H9 (cell line): Measurements from ENCODE around the gene ISM2. TPM values are rescaled to one million over a fixed set of nuclear protein-coding genes. Genes with fewer than 3 reads are reported as not detected.

Source experiments
- DNase-seq: peaks from one replicate; pipeline ENCODE4 v3.0.0-alpha.2; 2017
- H2AFZ ChIP-seq: one replicate; pipeline ENCODE4 v1.6.1; 2013; ENCODE audit warnings: mild to moderate bottlenecking, low read length, control low read depth, moderate library complexity
- H2AK5ac ChIP-seq: 2 replicates; pipeline ENCODE4 v1.6.1; 2013; ENCODE audit warnings: low read length, control low read depth, mixed read lengths; ENCODE audit not compliant: insufficient read length
- H2BK120ac ChIP-seq: one replicate; pipeline ENCODE4 v1.6.1; 2013; ENCODE audit warnings: low read depth, mild to moderate bottlenecking, low read length, control low read depth, inconsistent platforms; ENCODE audit not compliant: poor library complexity, severe bottlenecking
- H2BK12ac ChIP-seq: 2 replicates; pipeline ENCODE4 v1.6.1; 2013; ENCODE audit warnings: low read length, control low read depth, mixed read lengths, low read depth; ENCODE audit not compliant: insufficient read length
- H2BK15ac ChIP-seq: 2 replicates; pipeline ENCODE4 v1.6.1; 2013; ENCODE audit warnings: low read depth, low read length, control low read depth
- H2BK20ac ChIP-seq: one replicate; pipeline ENCODE4 v1.6.1; 2013; ENCODE audit warnings: low read depth, mild to moderate bottlenecking, low read length, control low read depth, inconsistent platforms; ENCODE audit not compliant: poor library complexity, severe bottlenecking
- H2BK5ac ChIP-seq: 2 replicates; pipeline ENCODE4 v1.6.1; 2013; ENCODE audit warnings: low read length, control low read depth, mixed read lengths; ENCODE audit not compliant: insufficient read length
- H3K14ac ChIP-seq: 2 replicates; pipeline ENCODE4 v1.6.1; 2013; ENCODE audit warnings: low read length, control low read depth; ENCODE audit not compliant: insufficient read depth
- H3K18ac ChIP-seq: 2 replicates; pipeline ENCODE4 v1.6.1; 2013; ENCODE audit warnings: low read depth, mild to moderate bottlenecking, mixed read lengths, low read length, control low read depth; ENCODE audit not compliant: insufficient read length
- H3K23ac ChIP-seq: 2 replicates; pipeline ENCODE4 v1.6.1; 2013; ENCODE audit warnings: low read length, control low read depth, mixed read lengths, low read depth; ENCODE audit not compliant: insufficient read length
- H3K23me2 ChIP-seq: 2 replicates; pipeline ENCODE4 v1.6.1; 2013; ENCODE audit warnings: low read depth, mild to moderate bottlenecking, mixed read lengths, low read length, control low read depth; ENCODE audit not compliant: insufficient read length, poor library complexity, severe bottlenecking
- H3K27ac ChIP-seq: 2 replicates; pipeline ENCODE4 v1.5.1; 2013; ENCODE audit warnings: low read length, control low read depth, mixed read lengths, low read depth; ENCODE audit not compliant: insufficient read length
- H3K27me3 ChIP-seq: 2 replicates; pipeline ENCODE4 v1.6.1; 2013; ENCODE audit warnings: low read length, control low read depth, inconsistent platforms; ENCODE audit not compliant: insufficient read depth
- H3K4ac ChIP-seq: 2 replicates; pipeline ENCODE4 v1.6.1; 2013; ENCODE audit warnings: low read depth, mild to moderate bottlenecking, control low read depth, inconsistent platforms, low read length, moderate library complexity
- H3K4me1 ChIP-seq: 2 replicates; pipeline ENCODE4 v1.6.1; 2013; ENCODE audit warnings: low read length, control low read depth, inconsistent platforms; ENCODE audit not compliant: insufficient read depth
- H3K4me2 ChIP-seq: 2 replicates; pipeline ENCODE4 v1.6.1; 2013; ENCODE audit warnings: low read length, control low read depth, mixed read lengths; ENCODE audit not compliant: insufficient read length, insufficient read depth
- H3K56ac ChIP-seq: 2 replicates; pipeline ENCODE4 v1.6.1; 2013; ENCODE audit warnings: low read depth, mild to moderate bottlenecking, mixed read lengths, low read length, control low read depth; ENCODE audit not compliant: insufficient read length
- H3K79me1 ChIP-seq: 2 replicates; pipeline ENCODE4 v1.6.1; 2013; ENCODE audit warnings: low read depth, mild to moderate bottlenecking, moderate library complexity, low read length, control low read depth, inconsistent platforms; ENCODE audit not compliant: insufficient read depth, poor library complexity, severe bottlenecking
- H3K79me2 ChIP-seq: 2 replicates; pipeline ENCODE4 v1.6.1; 2013; ENCODE audit warnings: low read length, control low read depth, inconsistent platforms; ENCODE audit not compliant: insufficient read depth
- H3K9ac ChIP-seq: 2 replicates; pipeline ENCODE4 v1.6.1; 2013; ENCODE audit warnings: low read length, control low read depth, mixed read lengths; ENCODE audit not compliant: insufficient read length; ENCODE audit errors: extremely low read depth
- H3K9me3 ChIP-seq: one replicate; pipeline ENCODE4 v1.6.1; 2013; ENCODE audit warnings: low read depth, low read length, inconsistent platforms; ENCODE audit not compliant: control insufficient read depth
- H3T11ph ChIP-seq: one replicate; pipeline ENCODE4 v1.6.1; 2013; ENCODE audit warnings: mild to moderate bottlenecking, low read length, control low read depth, inconsistent platforms
- H4K20me1 ChIP-seq: one replicate; pipeline ENCODE4 v1.6.1; 2013; ENCODE audit not compliant: control insufficient read depth, insufficient read length, insufficient read depth
- H4K5ac ChIP-seq: 2 replicates; pipeline ENCODE4 v1.6.1; 2013; ENCODE audit warnings: low read depth, mild to moderate bottlenecking, mixed read lengths, low read length, control low read depth; ENCODE audit not compliant: insufficient read length
- H4K8ac ChIP-seq: replicated peaks from 2 replicates; pipeline ENCODE4 v1.6.1; 2013; ENCODE audit warnings: low read length, control low read depth, mixed read lengths, low read depth; ENCODE audit not compliant: insufficient read length
- H4K91ac ChIP-seq: 2 replicates; pipeline ENCODE4 v1.6.1; 2013; ENCODE audit warnings: low read depth, mild to moderate bottlenecking, moderate library complexity, mixed read lengths, low read length, control low read depth; ENCODE audit not compliant: insufficient read length
- H3K27ac Mint-ChIP-seq, 3 experiments: 2 replicates in 2 of 3; 3 replicates in 1 of 3; pipeline ENCODE4 v1.8.0; 2020 to 2021; ENCODE audit warnings: mixed read lengths in 3 of 3, mild to moderate bottlenecking in 1 of 3, moderate library complexity in 1 of 3
- H3K27me3 Mint-ChIP-seq: 2 replicates; pipeline ENCODE4 v1.8.0; 2021; ENCODE audit warnings: low read depth, mild to moderate bottlenecking, moderate library complexity, mixed read lengths
- H3K36me3 Mint-ChIP-seq, 3 experiments: 2 replicates in 2 of 3; 3 replicates in 1 of 3; pipeline ENCODE4 v1.8.0; 2020 to 2021; ENCODE audit warnings: low read depth in 3 of 3, mixed read lengths in 3 of 3; ENCODE audit not compliant: insufficient read depth in 1 of 3
- H3K4me1 Mint-ChIP-seq, 2 experiments: 2 replicates each; pipeline ENCODE4 v1.8.0; 2020; ENCODE audit warnings: mixed read lengths in 2 of 2
- H3K4me3 Mint-ChIP-seq, 2 experiments: 2 replicates in 1 of 2; 3 replicates in 1 of 2; pipeline ENCODE4 v1.8.0; 2020 to 2021; ENCODE audit warnings: mild to moderate bottlenecking in 2 of 2, mixed read lengths in 2 of 2, moderate library complexity in 1 of 2
- H3K9me3 Mint-ChIP-seq, 2 experiments: 2 replicates in 1 of 2; 3 replicates in 1 of 2; pipeline ENCODE4 v1.8.0; 2020; ENCODE audit warnings: mild to moderate bottlenecking in 2 of 2, mixed read lengths in 2 of 2, moderate library complexity in 1 of 2
- CTCF ChIP-seq: fragments of 200-600 bp; sonication (generic); conservative IDR thresholded peaks from 3 replicates; pipeline ENCODE4 v1.8.0; 2021; ENCODE audit warnings: antibody characterized with exemption, mild to moderate bottlenecking
- WGBS: extraction: QIAGEN DNeasy Blood & Tissue Kit; methylation state at CpG from one replicate; pipeline ENCODE4 v1.1.7; 2013; ENCODE audit warnings: missing lambda C conversion rate, low lambda C conversion rate, mixed read lengths; ENCODE audit not compliant: insufficient read length; ENCODE audit errors: extremely low coverage; 5-methylcytosine and 5-hydroxymethylcytosine counted together
- total RNA-seq: library from RNA; stranded (reverse); gene quantifications from 2 replicates; pipeline ENCODE4 v1.2.1, GENCODE V29; 2021

Gene ISM2
- total RNA-seq, 1 experiment from 2014 or later = 0.39 TPM

GRCh38 chr14:77503138-77503537 is 4.5 kb upstream of the ISM2 start:
- Histone ChIP-seq H3K79me2 (no peaks in the 10 kb centered on the region), H2BK120ac (no peak overlapping the region), H3K23me2 (peaks cover 2% of the 10 kb centered on the region), H3K9ac (no peak overlapping the region), H3T11ph (no peak overlapping the region), H2BK15ac (no peak overlapping the region), H3K4me1 (no peaks in the 10 kb centered on the region), H2AFZ (no peak overlapping the region), H2BK12ac (no peak overlapping the region), H4K20me1 (no peaks in the 10 kb centered on the region), H3K14ac (no peak overlapping the region), H4K91ac (no peak overlapping the region), H2BK20ac (no peak overlapping the region), H2BK5ac (no peak overlapping the region), H3K4ac (no peak overlapping the region), H4K8ac (no peak overlapping the region), H2AK5ac (no peak overlapping the region), H3K27me3 (peaks cover 13% of the 10 kb centered on the region; the same call in 1 of the 2 replicates), H3K9me3 (no peaks in the 10 kb centered on the region), H3K4me2 (no peak overlapping the region), H3K56ac (no peak overlapping the region), H3K27ac (no peak overlapping the region), H4K5ac (no peak overlapping the region), H3K18ac (no peak overlapping the region), H3K79me1 (no peaks in the 10 kb centered on the region), H3K23ac (no peak overlapping the region)
- WGBS = no CpG with 5 or more reads among the region's 5 CpGs
- Mint-ChIP-seq H3K27me3 (peaks cover 36% of the 10 kb centered on the region), H3K27ac (no peak overlapping the region; a peak in 1 of 7 replicates), H3K36me3 (peaks cover 0 to 8% (median 4%) of the 10 kb centered on the region in 3 experiments; a peak in 1 of 7 replicates), H3K9me3 (peaks cover 0 to 5% of the 10 kb centered on the region in 2 experiments; a peak in 2 of 5 replicates), H3K4me3 (no peak overlapping the region), H3K4me1 (no peaks in the 10 kb centered on the region; a peak in 1 of 4 replicates)
- TF ChIP-seq CTCF = no peak
- no peak for DNase-seq
